Stimulated activated CD8-positive, alpha-beta memory T cell treated with anti-CD3 and anti-CD28 coated beads, Interleukin-7, amount 100 ng/mL, for 1 hour (primary cell): ENCODE measurements around the gene TMEM126A.

Experiments used
- DNase-seq, 2 donors: peaks; one replicate each; pipeline ENCODE4 v3.0.0-alpha.2; 2020; ENCODE audit warnings: low read depth in 2 of 2

TMEM126A gene

DNA sequence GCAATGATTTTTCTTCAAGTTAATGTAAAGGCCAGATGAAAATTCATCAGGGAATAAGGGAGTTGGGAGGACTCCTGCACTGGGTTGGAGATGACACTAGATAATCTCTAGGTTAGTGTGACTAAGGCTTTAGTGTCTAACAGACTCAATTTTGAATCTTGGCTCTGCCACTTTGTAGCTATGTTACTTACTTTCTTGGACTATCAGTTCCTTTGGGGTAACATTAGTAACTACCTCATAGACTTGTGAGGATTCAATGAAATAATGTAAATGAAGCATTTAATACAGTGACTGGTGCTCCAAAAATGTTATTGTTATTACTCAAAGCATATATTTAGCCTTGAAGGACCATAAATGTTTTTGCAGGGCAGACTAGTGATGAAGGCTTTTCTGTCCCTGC lies 47.8 kb downstream of the TMEM126A start:
- DNase-seq, result no peak

DNA sequence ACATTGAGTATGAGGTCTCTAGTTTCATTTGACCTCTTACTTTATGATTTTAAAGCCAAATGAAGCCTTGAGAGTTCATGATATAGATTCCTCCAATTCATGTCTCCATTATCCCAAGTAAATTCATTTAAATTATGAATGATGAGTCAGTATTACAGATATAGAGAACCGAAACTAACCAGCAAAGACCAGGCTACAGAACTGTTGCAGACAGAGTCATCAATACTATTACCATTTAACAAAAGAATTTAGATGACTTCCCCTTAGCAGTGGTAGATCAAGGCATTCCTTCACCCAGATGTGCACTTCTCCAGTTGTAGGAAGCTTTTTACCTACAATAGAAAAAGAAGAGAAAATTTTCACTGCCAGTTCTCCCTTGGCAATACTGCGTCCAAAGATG lies 50.0 kb downstream of the TMEM126A start:
- no peak for DNase-seq

DNA sequence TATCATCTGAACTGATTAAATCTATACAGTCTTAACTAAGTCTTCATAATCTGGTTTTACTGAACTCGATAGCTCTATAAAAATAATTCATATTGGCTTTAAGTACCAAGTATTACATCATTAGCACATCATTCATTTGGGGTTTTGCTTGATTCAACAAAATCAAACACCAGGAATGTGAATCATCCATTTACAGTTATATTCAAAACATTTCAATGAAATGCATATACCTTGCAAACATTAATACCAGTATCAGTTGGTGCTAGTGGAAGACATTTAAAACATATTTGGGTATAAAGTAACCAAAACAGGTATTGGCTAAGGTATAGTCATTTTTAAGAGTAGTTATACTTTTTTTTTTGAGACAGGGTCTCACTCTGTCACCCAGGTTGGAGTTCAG lies 50.4 kb downstream of the TMEM126A start:
- no peak for DNase-seq

DNA sequence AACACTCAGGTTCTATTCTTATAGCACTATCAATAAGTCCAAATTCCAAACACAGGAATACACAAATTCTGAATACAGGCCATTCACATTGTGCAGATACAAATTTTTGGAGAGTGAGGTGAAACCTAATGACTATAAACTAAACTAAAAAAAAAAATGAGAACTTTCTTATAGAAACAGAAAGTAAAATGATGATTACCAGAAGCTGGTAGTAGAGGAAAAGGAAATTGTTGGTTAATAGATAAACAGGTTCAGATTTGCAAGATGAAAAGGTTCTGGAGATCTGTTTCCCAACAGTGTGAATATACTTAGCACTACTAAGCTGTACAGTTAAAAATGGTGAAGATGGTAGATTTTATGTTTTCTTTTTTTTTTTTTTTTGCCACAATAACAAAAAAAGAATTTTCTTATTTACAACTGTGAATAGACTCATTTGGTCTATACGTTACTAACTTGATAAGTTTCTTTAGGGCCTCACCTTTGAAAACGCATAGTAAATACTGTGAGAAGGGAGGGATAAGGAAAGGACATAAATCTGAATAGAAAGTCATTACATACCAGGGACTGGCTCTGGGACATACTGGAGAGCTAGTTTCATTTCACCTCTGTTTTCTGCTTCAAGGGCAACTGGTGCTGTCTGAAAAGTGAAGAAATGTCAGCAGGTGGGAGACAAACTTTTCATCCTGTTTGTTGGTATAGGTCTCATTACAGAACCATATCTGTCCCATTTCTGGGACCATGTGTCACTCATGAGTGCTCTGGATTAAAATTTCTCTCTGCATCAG lies 52.4 kb downstream of the TMEM126A start:
- DNase-seq, result no peak

DNA sequence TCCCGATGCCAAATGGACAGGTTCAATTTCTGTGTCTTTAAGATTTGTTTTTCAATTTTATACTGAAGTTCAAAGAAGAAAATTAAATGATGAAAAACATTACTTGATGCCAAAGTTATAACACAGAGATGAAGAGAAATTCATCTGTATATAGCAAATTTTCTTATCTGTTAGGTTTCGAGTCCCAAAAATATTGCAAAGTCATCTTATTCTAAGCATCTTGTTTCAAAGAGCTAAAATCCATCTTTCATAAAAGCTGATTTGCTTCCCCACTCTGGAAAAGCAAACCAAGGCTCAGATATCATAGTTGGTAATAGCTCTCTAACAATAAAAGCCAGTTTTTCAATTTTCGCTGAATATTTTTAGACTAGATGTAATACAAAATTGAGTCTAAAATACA lies 57.2 kb downstream of the TMEM126A start:
- DNase-seq, result no peak

DNA sequence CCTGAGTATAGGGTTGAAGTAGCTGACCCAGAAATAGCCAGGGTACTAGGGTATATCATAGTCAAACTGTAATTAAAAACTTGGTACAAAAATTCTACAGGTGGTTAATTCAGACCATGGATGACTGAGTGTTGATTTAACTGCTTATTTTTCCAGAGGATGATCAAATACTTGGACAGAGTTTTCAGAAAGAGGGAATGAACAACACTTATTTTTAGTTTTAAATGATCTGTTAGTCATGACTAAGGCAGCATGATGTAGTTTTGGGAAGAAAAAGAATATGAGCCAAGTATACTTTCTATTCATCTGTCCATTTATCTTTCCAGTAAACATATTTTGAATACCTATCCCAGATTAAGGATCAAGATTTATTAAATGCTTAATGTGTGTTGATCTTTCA lies 58.0 kb downstream of the TMEM126A start:
- DNase-seq, result no peak
